HPDE6-E6E7 (cell line): Measurements from ENCODE around the gene CD6.

Experiments
- DNase-seq: peaks from one replicate; pipeline ENCODE4 v3.0.0; 2011; ENCODE audit warnings: missing footprints; ENCODE audit errors: extremely low spot score

CD6 gene

DNA sequence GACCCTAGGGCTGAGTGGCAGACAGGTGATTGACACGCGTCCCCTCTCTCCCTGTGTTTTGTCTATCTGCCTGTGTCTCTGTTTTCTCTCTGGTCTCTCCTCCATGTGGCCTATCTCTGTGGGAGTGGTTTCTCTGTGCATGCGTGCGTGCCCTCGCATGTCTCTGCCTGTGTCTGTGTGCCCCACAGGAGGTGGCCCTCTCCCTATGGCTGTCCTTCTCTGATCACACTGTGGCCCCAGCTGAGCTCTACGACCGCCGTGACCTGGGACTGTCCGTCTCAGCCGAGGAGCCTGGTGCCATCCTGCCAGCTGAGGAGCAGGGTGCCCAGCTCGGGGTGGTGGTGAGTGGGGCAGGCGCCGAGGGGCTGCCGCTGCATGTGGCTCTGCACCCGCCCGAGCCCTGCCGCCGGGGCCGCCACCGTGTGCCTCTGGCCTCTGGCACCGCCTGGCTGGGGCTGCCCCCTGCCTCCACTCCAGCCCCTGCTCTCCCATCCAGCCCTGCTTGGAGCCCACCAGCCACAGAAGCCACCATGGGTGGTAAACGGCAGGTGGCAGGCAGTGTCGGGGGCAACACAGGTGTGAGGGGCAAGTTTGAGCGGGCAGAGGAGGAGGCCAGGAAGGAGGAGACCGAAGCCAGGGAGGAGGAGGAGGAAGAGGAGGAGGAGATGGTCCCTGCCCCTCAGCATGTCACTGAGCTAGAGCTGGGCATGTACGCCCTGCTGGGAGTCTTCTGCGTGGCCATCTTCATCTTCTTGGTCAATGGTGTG is 35.6 kb upstream of the CD6 start:
- no peak for DNase-seq

DNA sequence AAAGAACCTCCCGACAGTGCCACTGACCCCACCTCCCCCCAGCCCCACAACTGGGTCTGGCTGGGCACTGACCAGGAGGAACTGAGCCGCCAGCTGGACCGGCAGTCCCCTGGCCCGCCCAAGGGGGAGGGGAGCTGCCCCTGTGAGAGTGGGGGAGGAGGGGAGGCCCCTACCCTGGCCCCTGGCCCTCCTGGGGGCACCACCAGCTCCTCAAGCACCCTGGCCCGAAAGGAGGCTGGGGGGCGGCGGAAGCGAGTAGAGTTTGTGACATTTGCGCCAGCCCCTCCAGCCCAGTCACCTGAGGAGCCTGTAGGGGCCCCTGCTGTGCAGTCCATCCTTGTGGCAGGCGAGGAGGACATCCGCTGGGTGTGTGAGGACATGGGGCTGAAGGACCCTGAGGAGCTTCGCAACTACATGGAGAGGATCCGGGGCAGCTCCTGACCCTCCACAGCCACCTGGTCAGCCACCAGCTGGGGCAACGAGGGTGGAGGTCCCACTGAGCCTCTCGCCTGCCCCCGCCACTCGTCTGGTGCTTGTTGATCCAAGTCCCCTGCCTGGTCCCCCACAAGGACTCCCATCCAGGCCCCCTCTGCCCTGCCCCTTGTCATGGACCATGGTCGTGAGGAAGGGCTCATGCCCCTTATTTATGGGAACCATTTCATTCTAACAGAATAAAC is 34.9 kb upstream of the CD6 start:
- no peak for DNase-seq

DNA sequence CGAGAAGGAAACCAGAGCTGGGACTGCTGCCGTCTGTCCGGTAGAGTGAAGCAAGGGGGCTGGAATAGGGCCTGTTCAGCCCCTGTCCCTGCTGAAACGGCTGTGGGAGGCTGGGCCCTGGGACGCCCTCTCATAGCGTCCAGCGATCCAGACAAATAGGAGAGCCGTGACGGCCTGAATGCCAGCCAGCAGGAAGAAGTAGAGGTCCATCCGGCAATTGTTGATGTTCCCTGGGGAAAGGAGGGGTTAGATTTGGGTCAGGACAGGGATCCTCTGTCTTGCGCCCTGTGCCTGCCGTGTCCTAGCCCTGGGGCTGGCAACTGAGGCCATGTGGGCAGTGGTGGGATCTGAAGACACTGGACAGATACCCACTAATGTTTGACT is 34.3 kb upstream of the CD6 start:
- DNase-seq, result no peak

GRCh38 chr11:60937811-60938210 is 33.7 kb upstream of the CD6 start:
- DNase-seq, result no peak

- DNase-seq, result no peak
Measured at GRCh38 chr11:60938500-60938899, 33.0 kb upstream of the CD6 start.

DNA sequence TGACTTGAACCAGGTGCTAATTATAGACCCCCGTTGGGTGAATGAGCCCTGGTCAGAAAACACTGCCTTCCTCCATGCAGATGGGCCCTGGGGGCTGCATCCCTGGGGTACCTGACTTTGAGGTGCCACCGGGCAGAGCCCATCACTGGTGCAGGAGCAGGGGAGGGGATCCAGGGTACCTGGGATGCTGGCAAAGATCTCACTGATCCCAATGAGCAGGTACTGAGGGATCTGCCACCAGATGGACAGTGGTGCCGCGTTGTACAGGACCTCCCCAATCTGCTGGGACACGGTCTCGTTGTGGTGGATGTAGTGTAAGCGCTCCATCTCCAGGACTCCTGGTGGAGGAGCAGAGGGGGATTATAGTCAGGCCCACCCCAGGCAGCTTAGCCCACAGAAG is 32.2 kb upstream of the CD6 start:
- DNase-seq, result no peak

- no peak for DNase-seq
Measured at GRCh38 chr11:60939855-60940254, 31.6 kb upstream of the CD6 start.

DNA sequence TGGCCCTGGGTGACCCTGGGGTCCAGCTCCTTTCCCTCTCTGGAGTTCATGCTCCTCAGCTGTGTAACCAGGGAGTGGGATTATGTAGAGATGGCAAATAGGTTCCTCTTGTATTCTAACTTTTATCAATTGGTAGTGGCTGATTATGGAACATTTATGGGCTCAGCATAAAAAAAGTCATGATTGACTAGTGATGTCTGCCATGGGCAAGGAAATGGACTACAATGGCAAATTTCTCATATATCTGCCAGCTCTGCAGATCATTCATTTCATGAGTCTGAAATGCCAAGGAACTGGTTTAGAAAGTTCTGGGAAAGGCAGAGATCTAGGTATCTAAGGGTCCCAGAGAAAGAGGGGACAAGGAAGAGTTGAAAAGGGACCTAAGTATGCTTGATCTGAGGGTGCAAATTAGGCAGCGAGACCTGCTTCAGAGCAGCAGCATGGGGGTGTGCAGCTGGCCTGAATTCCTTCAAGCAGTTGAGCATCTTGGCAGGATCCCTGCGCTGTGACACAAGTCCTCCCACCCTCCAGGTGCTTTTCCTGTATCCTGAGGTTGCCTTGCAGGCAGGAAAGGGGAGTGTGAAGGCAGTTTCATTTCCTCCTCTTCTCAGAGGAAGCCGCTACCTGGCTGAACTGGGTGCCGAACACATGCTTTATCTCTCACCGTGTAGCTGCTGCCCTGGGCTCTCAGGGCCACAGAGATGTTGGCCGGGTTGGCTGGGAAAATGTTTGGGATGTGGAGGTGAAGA is 29.9 kb upstream of the CD6 start:
- no peak for DNase-seq

- DNase-seq, result no peak
Measured at GRCh38 chr11:60942219-60942618, 29.3 kb upstream of the CD6 start.

DNA sequence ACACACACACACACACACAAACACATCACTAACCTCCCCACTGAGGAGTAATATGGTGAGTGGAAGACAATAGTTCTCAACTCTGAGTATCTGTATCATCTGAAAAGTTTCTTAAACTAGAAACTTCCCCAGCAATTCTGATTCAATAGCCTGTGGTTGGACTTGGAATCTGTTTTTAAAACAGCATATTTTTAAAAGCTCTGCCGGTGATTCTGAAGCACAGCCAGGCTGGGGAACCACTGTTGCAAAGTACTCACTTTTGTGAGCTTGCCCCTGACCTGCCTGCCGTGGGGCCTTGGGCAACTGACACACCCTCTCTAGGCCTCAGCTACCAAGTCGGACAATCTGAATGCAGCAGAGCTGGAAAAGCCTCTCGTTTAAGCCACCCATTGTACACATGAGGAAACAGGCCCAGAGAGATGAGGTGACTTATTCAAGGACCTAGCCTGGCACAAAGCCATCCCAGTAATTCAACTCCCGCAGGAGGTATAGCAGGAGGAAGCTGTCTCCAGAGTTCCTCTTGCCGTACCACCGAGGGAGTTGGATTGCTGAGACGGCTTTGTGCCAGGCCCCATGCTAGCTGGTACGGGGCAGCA is 28.4 kb upstream of the CD6 start:
- peak; percentile 67 for DNase-seq

GRCh38 chr11:60944490-60945294 is 26.8 kb upstream of the CD6 start:
- no peak for DNase-seq

DNA sequence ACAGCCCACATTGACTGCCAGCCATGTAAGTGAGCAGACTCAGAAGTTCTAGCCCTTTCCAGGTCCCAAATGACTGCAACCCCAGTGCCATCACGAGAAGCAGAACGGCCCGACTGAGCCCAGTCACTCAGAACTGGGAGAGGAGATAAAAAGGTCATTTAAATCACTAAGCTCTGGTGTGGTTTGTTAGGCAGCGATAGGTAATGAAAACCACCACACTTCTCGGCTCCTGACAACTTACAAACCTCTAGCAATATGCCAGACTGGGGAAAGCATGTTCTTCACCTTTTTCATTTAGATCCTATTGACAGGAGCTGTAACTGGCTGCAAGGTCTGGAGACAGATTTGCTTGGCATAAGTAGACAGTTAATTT is 26.2 kb upstream of the CD6 start:
- DNase-seq, result no peak

- DNase-seq, result no peak
Measured at GRCh38 chr11:60946601-60947264, 24.7 kb upstream of the CD6 start.

DNA sequence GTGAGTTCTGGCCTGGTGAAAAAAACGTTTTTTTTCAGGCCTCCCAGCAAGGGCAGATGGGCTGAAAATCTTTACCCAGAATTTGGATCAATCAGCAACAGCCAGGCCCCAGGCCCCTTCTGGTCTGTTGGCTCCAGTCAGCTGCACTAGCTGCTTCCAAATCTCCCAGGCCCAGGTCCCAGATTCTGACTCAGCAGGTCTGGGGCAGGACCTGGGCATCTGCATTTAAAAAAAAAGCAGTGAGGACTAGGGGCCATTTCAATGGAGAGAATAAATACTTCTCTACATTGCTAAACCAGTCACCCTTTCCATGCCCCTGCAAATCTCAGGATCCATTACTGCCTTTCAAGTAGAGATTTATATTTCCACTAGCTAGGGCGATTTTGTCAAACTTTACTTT is 23.8 kb upstream of the CD6 start:
- no peak for DNase-seq

- DNase-seq, result no peak
Measured at GRCh38 chr11:60948250-60948649, 23.2 kb upstream of the CD6 start.

- no peak for DNase-seq
Measured at GRCh38 chr11:60950024-60950423, 21.5 kb upstream of the CD6 start.

GRCh38 chr11:60950933-60951605 is 20.4 kb upstream of the CD6 start:
- no peak for DNase-seq

DNA sequence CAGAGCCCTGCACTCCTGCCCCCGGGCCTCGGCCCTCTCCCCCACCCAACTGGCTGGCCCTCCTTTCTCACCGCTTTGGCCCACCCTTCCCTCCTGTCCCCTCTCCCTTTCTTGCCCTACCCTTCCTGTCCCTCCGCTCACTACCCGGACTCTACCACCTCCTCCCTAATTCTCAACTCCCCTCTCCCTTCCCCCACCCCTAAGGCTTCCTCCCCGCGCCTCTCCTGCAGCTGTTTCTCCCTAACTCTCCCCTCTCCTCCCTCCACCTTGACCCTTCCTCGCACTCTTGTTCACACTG is 19.9 kb upstream of the CD6 start:
- no peak for DNase-seq

DNA sequence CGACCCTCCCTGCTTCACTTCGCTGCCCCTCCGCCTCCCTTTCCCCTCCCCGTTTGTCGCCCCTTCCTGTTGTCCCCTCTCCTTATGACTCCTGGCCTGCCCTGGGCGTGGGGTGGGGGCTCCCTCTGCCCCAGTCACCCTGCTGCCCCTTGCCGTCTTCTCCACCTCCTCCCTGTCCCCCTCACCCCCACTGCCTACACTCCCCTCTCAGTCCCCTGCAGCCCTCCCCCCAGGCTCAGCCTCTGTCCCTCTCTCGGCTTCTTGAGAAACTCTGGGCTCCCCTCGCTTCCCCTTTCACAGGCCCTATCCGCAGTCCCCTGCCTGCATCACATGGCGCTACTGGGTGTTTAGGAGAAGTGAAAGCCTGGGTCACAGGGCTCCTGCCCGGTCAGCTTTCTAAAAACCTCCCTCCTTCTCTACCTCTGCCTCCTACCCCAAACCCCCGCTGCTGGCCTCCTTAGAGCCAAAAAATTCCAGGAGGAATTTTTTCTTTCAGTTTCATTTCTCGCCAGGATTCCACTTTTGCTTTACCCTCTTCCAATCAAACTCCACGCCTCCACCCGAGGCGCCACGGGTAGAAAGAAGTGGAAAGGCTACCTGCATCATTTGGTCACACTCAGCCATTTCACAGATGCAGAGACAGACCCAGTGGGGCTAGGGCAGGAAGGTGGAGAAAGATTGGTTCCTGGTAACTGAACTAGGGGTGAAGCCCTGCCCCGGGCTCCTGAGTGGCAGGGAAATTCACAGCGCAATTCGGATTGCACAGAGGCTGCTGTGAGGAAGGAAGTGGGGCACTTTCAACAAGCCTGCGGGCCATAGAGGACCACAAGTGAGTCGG is 19.4 kb upstream of the CD6 start, which contains the start of gene SLC15A3:
TSS of gene SLC15A3 (minus strand) at position 273 of the 838 bp plus-strand sequence. CDS start 625 bp downstream, outside the sequence.
- DNase-seq, result no peak

DNA sequence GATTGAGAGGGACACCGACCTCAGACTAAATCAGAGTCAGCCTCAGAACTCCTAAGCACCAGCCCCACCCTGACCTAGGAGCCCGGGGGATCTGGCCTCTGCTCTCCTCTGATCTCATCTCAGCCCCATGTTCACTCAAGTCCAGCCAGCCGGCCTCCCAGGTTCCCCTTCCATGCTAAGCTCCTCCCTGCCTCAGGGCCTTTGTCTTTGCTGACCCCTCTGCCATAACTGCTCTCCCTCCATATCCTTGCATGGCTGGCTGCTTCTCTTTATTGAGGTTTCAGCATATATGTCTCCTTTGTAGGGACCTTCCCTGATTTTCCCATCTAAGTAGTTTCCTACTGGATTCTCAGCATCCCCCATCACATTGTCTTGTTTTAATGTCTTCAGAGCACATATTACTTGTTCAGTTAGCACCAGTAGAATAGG is 18.7 kb upstream of the CD6 start:
- DNase-seq, result no peak
